GM13976 (cell line): Measurements from ENCODE around the gene FANCE.
A peak's percentile ranks its signal among the peaks of the same experiment; 100 is the strongest.

ENCODE experiments used
- DNase-seq: peaks from one replicate; pipeline ENCODE4 v3.0.0; 2012; ENCODE audit warnings: low spot score
- CTCF ChIP-seq: IDR thresholded peaks from 2 replicates; pipeline ENCODE4 v1.5.1; 2012; ENCODE audit warnings: borderline replicate concordance, mild to moderate bottlenecking; ENCODE audit not compliant: insufficient read depth; ENCODE audit errors: extremely low read depth, missing control alignments, control extremely low read depth
- in situ Hi-C: fragments of 300-500 bp; cut with MboI; formaldehyde crosslinking; loops from one replicate; pipeline ENCODE4 v1.12.0; 2022; ENCODE audit warnings: low sequenced_read_pairs, mixed read lengths, inconsistent platforms; ENCODE audit not compliant: unreplicated experiment

The FANCE gene

GRCh38 chr6:35496036-35496840, 44.1 kb downstream of the FANCE start:
- no peak for DNase-seq
- in situ Hi-C loops = no loop called here
- no peak for TF ChIP-seq CTCF

DNA sequence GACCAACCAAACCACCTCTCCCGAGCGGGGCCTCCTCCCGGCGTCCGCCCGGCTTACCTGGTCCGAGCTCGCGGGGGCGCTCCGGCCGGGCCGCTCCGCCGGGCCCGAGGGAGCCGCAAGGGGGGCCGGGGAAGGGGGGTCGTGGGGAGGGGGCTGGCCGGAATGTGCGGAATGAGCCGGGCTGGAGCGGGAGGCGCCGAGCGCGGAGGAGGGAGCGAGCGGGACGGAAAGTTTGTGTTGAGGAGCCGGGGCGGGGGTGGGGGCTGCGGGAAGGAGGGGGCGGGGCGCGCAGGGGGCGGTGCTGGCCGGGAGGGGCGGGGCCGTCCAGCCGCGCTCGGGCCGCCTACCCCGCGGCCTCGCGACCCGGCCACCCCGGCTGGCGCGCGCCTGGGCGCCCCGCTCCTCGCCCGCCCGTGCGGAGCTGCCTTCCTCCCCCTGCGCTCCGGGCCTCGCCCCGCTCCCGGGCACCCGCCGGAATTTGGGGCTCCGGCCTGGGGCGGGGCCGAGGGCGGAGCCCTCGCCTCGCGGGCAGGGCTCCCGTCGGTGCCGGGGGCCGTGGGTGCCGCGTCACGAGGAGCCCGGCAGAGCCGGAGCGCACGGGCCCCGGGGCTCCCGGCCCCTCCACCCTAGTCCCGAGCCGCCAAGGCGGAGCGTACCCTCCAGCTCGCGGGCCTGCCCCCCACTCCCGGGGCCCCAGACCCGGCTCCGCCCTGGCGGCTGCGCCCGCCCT, 44.9 kb downstream of the FANCE start, which contains the start of gene TEAD3:
TEAD3 (minus strand) TSS at position 239 of the 730 bp plus-strand sequence.
- TF ChIP-seq CTCF = no peak
- peak; percentile 93 for DNase-seq
- in situ Hi-C loops = no loop called here

DNA sequence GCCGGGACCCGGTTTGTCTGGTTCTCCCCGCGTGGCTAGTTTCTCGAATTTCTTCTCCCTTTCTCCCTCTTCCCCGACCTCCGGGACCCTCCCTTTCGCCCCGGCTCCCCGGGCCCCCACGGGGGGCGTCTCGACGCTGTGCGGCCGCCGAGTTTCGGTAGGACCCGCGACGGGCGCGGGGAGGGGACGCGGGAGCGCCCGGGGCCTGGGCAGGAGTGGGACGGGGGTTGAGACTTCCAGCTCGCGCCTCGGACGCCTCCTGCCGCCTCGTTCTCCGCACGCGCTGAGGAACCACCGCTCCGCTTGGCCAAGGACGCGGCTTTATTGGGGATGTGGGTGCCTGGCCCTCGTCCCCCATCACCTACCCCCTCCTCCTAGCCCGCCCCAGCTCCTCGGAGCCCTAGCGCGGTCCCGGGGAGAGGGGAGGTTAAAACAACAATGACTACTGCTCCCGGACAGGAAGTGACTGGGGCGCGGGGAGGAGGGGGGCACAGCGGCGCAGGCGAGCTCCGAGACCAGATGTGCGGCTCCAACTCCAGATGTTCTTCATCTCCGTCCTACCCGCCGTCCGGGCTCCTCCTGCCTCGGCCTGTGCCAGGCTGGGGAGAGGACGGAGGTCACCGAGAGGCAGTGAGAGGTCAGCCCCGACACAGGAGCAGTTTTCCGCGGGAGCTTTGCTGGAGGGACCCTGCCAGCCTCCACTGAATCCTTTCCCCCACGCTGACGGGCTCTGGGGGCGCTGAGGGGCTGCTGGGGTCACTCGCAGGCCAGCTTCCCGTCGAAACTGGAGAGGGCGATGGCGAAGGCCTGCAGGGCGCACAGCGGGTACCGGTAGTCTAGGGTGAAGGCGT, 45.7 kb downstream of the FANCE start:
- DNase-seq = peak; percentile 67
- in situ Hi-C loops = no loop called here

DNA sequence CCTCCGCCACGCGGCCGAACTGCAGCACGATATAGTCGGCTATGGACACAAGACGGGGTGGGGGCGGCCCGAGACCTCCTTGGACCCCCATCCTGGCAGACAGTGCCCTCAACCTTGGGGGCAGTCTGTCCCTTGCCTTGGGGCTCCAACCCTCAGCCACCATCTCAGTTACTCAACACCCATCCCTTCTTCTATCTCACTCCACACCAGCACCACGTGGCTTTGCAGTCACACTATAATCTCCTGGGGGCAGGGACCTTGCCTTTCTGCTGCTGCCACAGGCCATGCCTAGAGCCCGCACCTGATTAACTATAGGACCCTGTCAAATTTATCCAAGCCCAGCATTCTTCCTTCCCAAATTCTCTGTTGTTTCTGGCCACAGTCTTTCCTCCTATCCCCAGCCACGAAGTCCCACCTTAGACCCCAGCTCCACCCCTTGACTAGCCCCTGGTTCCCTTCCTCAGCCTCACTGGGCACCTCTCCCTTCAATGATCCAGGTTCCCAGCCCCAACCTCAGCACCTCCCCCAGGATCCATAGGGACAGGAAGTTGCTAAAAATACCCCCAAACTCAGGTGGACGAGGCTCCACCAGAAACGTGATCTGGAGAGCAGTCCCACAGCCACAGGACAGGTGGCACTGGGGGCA, 46.4 kb downstream of the FANCE start:
- in situ Hi-C loops = no loop called here
- no peak for TF ChIP-seq CTCF
- DNase-seq = no peak

More for the DNA sequence above, 45.7 kb downstream of the FANCE start:
- no peak for TF ChIP-seq CTCF

DNA sequence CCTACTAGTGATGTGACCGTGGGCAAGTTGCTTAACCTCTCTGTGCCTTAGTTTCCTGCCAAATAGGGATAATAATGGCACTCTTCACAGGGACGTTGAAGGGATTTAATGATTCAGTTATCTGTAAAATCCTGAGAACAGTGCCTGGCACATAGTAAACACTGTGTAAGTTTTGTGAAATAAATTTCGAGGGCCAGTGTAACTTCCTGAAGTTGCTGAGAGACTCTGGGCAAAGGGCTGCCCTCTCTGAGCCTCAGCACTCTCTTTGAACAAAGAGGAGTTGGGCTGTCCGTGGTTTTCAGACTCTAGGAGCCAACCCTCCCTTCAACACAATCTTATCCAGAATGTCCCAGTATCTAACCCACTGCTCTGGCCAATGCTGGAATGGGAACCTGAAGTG, 47.2 kb downstream of the FANCE start:
- TF ChIP-seq CTCF = no peak
- in situ Hi-C loops = no loop called here
- DNase-seq = no peak

- no peak for TF ChIP-seq CTCF
- DNase-seq = no peak
- in situ Hi-C loops = no loop called here
These were observed 48.6 kb downstream of the FANCE start for GRCh38 chr6:35500782-35501181.
